Adrenal gland (tissue), 5 donors: Measurements from ENCODE around the gene ZFP69B.

Source experiments
- CTCF ChIP-seq, 6 experiments: fragments of 450-650 bp in 4 of 6; fragments of 200-600 bp in 2 of 6; sonication (generic) in 1 of 6; IDR thresholded peaks; 1 replicate in 5 of 6; 2 replicates in 1 of 6; pipeline versions ENCODE4 v1.5.1 to v1.8.0; 2016 to 2021; ENCODE audit warnings: antibody characterized with exemption in 6 of 6, mild to moderate bottlenecking in 2 of 6, moderate library complexity in 1 of 6
- POLR2A ChIP-seq, 2 donors: fragments of 450-650 bp; IDR thresholded peaks; one replicate each; pipeline ENCODE4 v1.6.1; 2017; ENCODE audit warnings: antibody characterized with exemption in 2 of 2, mild to moderate bottlenecking in 2 of 2, moderate library complexity in 1 of 2
- donor health status: DM: no; HTN: no; CAD: no.

- TF ChIP-seq POLR2A (IDR thresholded peaks at IDR 0.05) (no peak), CTCF (IDR thresholded peaks at IDR 0.05) (no peak)
Measured at GRCh38 chr1:40407453-40407852, 42.8 kb upstream of the ZFP69B start.
